K562 (cell line): ENCODE results near the gene RAB3D. TPM values are rescaled to one million over a fixed set of nuclear protein-coding genes. Genes with fewer than 3 reads are reported as not detected.

Experiments used
- ESRRB ChIP-seq: fragments of 250-450 bp; sonication (Bioruptor Pico); IDR thresholded peaks from 2 replicates; pipeline ENCODE4 v1.5.0; 2020; ENCODE audit warnings: mild to moderate bottlenecking, moderate library complexity, borderline replicate concordance
- FOSL1 ChIP-seq: fragments of 200-800 bp; sonication (Bioruptor generic); conservative IDR thresholded peaks from 2 replicates; pipeline ENCODE4 v1.6.1; 2016; ENCODE audit warnings: missing genetic modification characterization, missing compliant biosample characterization
- GABPB1 ChIP-seq: sonication (generic); formaldehyde crosslinking; IDR thresholded peaks from 2 replicates; pipeline ENCODE4 v1.8.0; 2022; ENCODE audit warnings: mild to moderate bottlenecking, missing genetic modification reagents
- L3MBTL2 ChIP-seq: fragments of 450-650 bp; IDR thresholded peaks from 2 replicates; pipeline ENCODE4 v1.6.1; 2016; ENCODE audit warnings: mild to moderate bottlenecking, moderate library complexity
- NFYB ChIP-seq: IDR thresholded peaks from 2 replicates; pipeline ENCODE4 v1.6.1; 2011; ENCODE audit warnings: mild to moderate bottlenecking, moderate library complexity; ENCODE audit not compliant: insufficient read length; ENCODE audit errors: extremely low read depth
- RERE ChIP-seq: sonication (generic); formaldehyde crosslinking; IDR thresholded peaks from 2 replicates; pipeline ENCODE4 v1.8.0; 2023; ENCODE audit warnings: missing genetic modification reagents, mild to moderate bottlenecking, borderline replicate concordance
- RNF219 ChIP-seq: fragments of 250-450 bp; sonication (Bioruptor Pico); IDR thresholded peaks from 2 replicates; pipeline ENCODE4 v1.5.0; 2022; ENCODE audit warnings: mild to moderate bottlenecking
- SRSF7 ChIP-seq: fragments of 200-400 bp; formaldehyde crosslinking; optimal IDR thresholded peaks from 2 replicates; pipeline ENCODE3; 2017; ENCODE audit warnings: mild to moderate bottlenecking, low read depth, low read length
- TFE3 ChIP-seq: fragments of 450-650 bp; formaldehyde crosslinking; IDR thresholded peaks from 2 replicates; pipeline ENCODE4 v1.4.0; 2020; ENCODE audit warnings: mild to moderate bottlenecking, mixed read lengths
- ZNF639 ChIP-seq, 2 experiments: fragments of 200-800 bp in 1 of 2; sonication (Bioruptor generic) in 1 of 2; sonication (generic) in 1 of 2; formaldehyde crosslinking in 1 of 2; IDR thresholded peaks in 1 of 2; conservative IDR thresholded peaks in 1 of 2; 2 replicates each; pipeline versions ENCODE4 v1.5.0 to v1.6.1; 2016 to 2020; ENCODE audit warnings: missing compliant biosample characterization in 1 of 2, missing genetic modification characterization in 1 of 2, missing genetic modification reagents in 1 of 2
- polyA plus RNA-seq, 8 experiments: library from polyadenylated mRNA; depleted of rRNA in 4 of 8; stranded (reverse) in 5 of 8; unstranded in 3 of 8; fragments of >200 nt; fragmentation: Nextera tagmentation in 2 of 8; fragmentation: Illumina TruSeq in 1 of 8; extraction: Ambion mirVana in 2 of 8; extraction: Trizol in 1 of 8; gene quantifications; 2 replicates each; pipeline versions ENCODE4 v1.2.1 to v1.2.3, GENCODE V29; 2011 to 2014; ENCODE audit warnings: inconsistent platforms in 1 of 8, missing spikeins in 1 of 8
- total RNA-seq, 7 experiments: library from RNA; depleted of rRNA in 6 of 7; stranded (reverse); fragments of >200 nt in 6 of 7; fragmentation: Illumina TruSeq in 2 of 7; extraction: Trizol in 2 of 7; gene quantifications; 2 replicates each; pipeline versions ENCODE4 v1.2.1 to v1.2.3, GENCODE V29; 2011 to 2021; ENCODE audit warnings: low replicate concordance in 1 of 7

The RAB3D gene
- total and polyA plus RNA-seq, 9 of the 15 experiments (the other 6 are each of a cell fraction or from before 2014, with no cell fraction given), result 0.34 to 3.3 (median 1.3) TPM

GRCh38 chr19:11377237-11377636, 37.8 kb upstream of the RAB3D start (continued):
- 0 out of 2 replicates have a peak, but pooled peaks have one; percentile 11 for TF ChIP-seq RNF219 (CRISPR knock-in tag)
- peak; percentile 39 for TF ChIP-seq NFYB
- TF ChIP-seq SRSF7, result no peak
- TF ChIP-seq FOSL1 (tag), result peak; percentile 32; the same call in 1 of the 2 replicates
- TF ChIP-seq TFE3, result peak; percentile 98
- peak; percentile 32; the same call in 1 of the 2 replicates for TF ChIP-seq GABPB1 (CRISPR knock-in tag)
- peak; percentile 46; the same call in 1 of the 2 replicates for TF ChIP-seq L3MBTL2
- no peak for TF ChIP-seq RERE
- no peak for TF ChIP-seq ESRRB (CRISPR knock-in tag)
- 0 out of 4 replicates have a peak, but pooled peaks of 1 of the 2 experiments have one; percentile 39 for TF ChIP-seq ZNF639 (CRISPR knock-in tag; conservative IDR thresholded peaks at IDR 0.05 in 1 of 2, IDR thresholded peaks at IDR 0.05 in 1 of 2)
